ENCODE measurements around the gene DPCD. TPM values are rescaled to one million over a fixed set of nuclear protein-coding genes. Genes with fewer than 3 reads are reported as not detected.

The DPCD gene
- polyA plus RNA-seq (2012; rRNA removed), result 106 and 121 TPM in 2 replicates
- 136 and 144 TPM in 2 replicates for polyA plus RNA-seq (2012; cell fraction: cytosol; rRNA removed)
- 54.1 and 57.0 TPM in 2 replicates for polyA plus RNA-seq (2012; cell fraction: nucleus; rRNA removed)

GRCh38 chr10:101587725-101588653 is at the start of gene DPCD, which contains the start of gene POLL:
Gene DPCD, plus strand, starts transcription at chr10:101588321. Its CDS starts 16 bp downstream, at chr10:101588337.
Gene POLL, minus strand, starts transcription at chr10:101588257. Its CDS starts 897 bp downstream, at chr10:101587360.
- Histone ChIP-seq H2AFZ (ENCODE audit: low read depth) (peak within 1 kb of the TSS; percentile 87), H3K27ac (ENCODE audit: low read depth in 2 of 2, low read length in 1 of 2) (peak within 1 kb of the TSS; percentile 17 to 76; a peak in 2 of 4 replicates), H3K4me2 (peak within 1 kb of the TSS; percentile 94), H3K4me3 (ENCODE audit: low read depth in 2 of 2, low read length in 1 of 2) (peak within 1 kb of the TSS; percentile 92 to 94), H3F3A (replicated peaks; ENCODE audit: insufficient read depth) (peaks cover 3% of the 10 kb centered on the region), H3K9me3 (no peaks in the 10 kb centered on the region), H3K79me2 (ENCODE audit: insufficient read depth) (peaks cover 14% of the 10 kb centered on the region; the same call in 1 of the 2 replicates), H3K9ac (peak within 1 kb of the TSS; percentile 81), H3K4me1 (ENCODE audit: control insufficient read depth in 1 of 2, insufficient read depth in 2 of 2, low read depth in 1 of 2, low read length in 1 of 2) (peaks cover 13 to 26% of the 10 kb centered on the region in 2 experiments; a peak in 2 of 4 replicates), H3K9me2 (no peaks in the 10 kb centered on the region), H3K27me3 (ENCODE audit: insufficient read depth) (no peaks in the 10 kb centered on the region), H4K20me1 (ENCODE audit: insufficient read depth) (no peaks in the 10 kb centered on the region), H3K36me3 (replicated peaks in 1 of 2; ENCODE audit: control insufficient read depth in 1 of 2, insufficient read depth in 2 of 2, low read length in 1 of 2) (peaks cover 3 to 19% of the 10 kb centered on the region in 2 experiments)
- DNase-seq, result peak; percentile 97
- ChIA-PET POLR2A (interaction anchor here (0.6 to 1.3 kb wide), 4 partner anchors 17 to 106 kb away, joined by 3 to 4 read pairs (median 3); no protein-coding TSS in a partner anchor), CTCF (interaction anchor here (0.6 to 11.9 kb wide), 14 partner anchors 10 to 446 kb away, joined by 3 to 88 read pairs (median 4); no protein-coding TSS in a partner anchor)
- WGBS (ENCODE audit: low lambda C conversion rate), result under 1% methylated on average over 27 of the region's 50 CpGs
- TF ChIP-seq GATA2 (CRISPR knock-in tag; IDR thresholded peaks at IDR 0.05), result no peak
- TF ChIP-seq SIN3A (IDR thresholded peaks at IDR 0.05; ENCODE audit: borderline replicate concordance, low read depth, low read length), result peak; percentile 95
- peak; percentile 93 for TF ChIP-seq YY1 (IDR thresholded peaks at IDR 0.05; ENCODE audit: low read depth)
- TF ChIP-seq, protein P1, sequence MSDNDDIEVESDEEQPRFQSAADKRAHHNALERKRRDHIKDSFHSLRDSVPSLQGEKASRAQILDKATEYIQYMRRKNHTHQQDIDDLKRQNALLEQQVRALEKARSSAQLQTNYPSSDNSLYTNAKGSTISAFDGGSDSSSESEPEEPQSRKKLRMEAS (IDR thresholded peaks at IDR 0.05; ENCODE audit: low read depth), result peak; percentile 79
- TF ChIP-seq MXI1 (IDR thresholded peaks at IDR 0.05; ENCODE audit: low read depth, low read length), result peak; percentile 94
- TF ChIP-seq RCOR1 (IDR thresholded peaks at IDR 0.05; ENCODE audit: low read length), result no peak
- TF ChIP-seq NFIC (IDR thresholded peaks at IDR 0.05; ENCODE audit: borderline replicate concordance), result no peak
- peak; percentile 92 for TF ChIP-seq CHD2 (IDR thresholded peaks at IDR 0.05; ENCODE audit: low read length, partially characterized antibody)
- peak; percentile 97 for TF ChIP-seq GABPA (IDR thresholded peaks at IDR 0.05; ENCODE audit: low read depth)
- peak; percentile 76 for TF ChIP-seq POLR2AphosphoS5 (IDR thresholded peaks at IDR 0.05; ENCODE audit: low read depth, low read length)
- TF ChIP-seq, protein P2, sequence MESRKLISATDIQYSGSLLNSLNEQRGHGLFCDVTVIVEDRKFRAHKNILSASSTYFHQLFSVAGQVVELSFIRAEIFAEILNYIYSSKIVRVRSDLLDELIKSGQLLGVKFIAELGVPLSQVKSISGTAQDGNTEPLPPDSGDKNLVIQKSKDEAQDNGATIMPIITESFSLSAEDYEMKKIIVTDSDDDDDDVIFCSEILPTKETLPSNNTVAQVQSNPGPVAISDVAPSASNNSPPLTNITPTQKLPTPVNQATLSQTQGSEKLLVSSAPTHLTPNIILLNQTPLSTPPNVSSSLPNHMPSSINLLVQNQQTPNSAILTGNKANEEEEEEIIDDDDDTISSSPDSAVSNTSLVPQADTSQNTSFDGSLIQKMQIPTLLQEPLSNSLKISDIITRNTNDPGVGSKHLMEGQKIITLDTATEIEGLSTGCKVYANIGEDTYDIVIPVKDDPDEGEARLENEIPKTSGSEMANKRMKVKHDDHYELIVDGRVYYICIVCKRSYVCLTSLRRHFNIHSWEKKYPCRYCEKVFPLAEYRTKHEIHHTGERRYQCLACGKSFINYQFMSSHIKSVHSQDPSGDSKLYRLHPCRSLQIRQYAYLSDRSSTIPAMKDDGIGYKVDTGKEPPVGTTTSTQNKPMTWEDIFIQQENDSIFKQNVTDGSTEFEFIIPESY (IDR thresholded peaks at IDR 0.05; ENCODE audit: borderline replicate concordance, low read depth), result no peak
- TF ChIP-seq RAD21 (IDR thresholded peaks at IDR 0.05; ENCODE audit: low read length), result no peak
- TF ChIP-seq ELF1 (IDR thresholded peaks at IDR 0.05), result no peak
- peak; percentile 86 for TF ChIP-seq TAF1 (IDR thresholded peaks at IDR 0.05; ENCODE audit: borderline replicate concordance, low read depth, low read length)
- no peak for TF ChIP-seq IRF3 (IDR thresholded peaks at IDR 0.05; ENCODE audit: low read depth, low read length)

All from SK-N-SH (cell line).